Nucleus accumbens (tissue), 56 donors: ENCODE measurements around the gene GJB3.
A peak's percentile ranks its signal among the peaks of the same experiment; 100 is the strongest.

Experiments
- DNase-seq, 56 donors: peaks; one replicate each; lab custom pipeline; 2025; lab: John Stamatoyannopoulos, UW

Gene GJB3

DNA sequence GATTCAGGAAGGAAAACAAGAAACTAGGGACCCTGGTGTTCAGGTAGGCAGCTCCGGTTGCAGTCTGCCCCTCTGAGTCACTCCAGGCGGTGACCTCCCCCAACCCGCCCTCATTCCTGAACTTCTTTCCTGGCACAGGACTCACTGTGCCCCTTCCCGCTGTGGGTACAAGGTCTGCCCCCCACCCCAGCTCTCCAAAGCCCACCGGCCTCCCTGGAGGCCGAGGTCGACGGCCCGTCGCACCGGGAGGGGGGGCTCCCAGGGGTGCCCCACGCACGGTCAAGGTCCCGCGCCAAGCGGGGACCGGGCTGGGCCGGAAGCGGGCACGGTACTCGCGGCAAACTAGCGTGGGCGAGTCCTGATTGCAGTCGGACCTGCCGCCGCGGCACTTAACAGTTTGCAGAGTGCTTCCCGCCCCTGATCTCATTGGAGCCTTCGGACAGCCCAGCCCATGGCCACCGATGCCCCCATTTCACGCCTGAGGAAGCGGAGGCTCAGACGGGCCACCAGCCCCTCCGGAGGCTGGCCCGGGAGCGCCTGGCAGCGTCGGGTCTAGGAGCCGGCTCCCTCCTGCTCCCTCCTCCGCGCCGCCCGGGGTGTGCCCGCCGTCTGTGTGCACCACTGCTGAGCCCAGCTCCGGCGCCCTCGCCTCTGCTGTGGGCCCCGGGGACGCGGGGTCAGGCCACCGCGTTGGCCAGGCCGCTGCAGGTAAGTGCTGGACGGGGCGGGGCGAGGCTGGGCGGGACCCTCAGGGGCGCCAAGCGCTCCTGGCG lies at the start of gene GJB3:
TSS of gene GJB3 (plus strand) at position 144 of the 773 bp plus-strand sequence. CDS start 3,549 bp downstream, outside the sequence.
- no peak for DNase-seq

DNA sequence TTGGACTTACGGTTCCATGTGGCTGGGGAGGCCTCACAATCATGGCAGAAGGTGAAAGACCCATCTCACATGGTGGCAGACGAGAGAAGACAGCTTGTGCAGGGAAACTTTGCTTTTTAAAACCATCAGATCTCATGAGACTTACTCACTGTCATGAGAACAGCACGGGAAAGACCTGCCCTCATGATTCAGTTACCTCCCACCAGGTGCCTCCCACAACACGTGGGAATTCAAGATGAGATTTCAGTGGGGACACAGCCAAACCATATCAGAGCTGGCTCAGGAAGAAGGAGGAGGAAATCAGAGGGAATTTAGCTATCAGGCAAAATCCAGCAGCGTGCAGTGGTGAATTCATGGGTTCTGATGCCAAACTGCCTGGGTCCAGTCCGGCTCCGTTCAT lies 48.2 kb upstream of the GJB3 start:
- DNase-seq = peak in 18 of 56 donors; percentile 8 to 66 (median 32)

DNA sequence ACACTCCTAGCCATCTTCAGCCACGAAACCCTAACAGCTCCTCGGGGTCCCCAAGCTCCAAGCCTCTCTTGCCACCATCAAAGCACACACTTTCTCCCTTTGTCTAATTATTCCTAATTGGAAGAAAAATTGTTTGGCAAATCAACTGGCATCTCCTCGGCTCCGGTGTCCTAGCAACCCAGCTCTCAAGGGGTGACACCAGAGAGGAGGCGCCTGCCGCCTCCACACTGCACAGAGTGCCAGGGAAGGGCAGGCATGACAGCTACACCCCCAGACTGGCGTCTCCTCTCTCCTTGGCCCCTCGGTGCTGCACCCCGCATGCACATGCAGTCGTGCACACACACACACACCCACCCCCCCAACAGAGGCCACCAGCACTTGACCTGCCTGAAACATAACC lies 44.3 kb upstream of the GJB3 start:
- peak in 40 of 56 donors; percentile 8 to 83 (median 48) for DNase-seq

DNA sequence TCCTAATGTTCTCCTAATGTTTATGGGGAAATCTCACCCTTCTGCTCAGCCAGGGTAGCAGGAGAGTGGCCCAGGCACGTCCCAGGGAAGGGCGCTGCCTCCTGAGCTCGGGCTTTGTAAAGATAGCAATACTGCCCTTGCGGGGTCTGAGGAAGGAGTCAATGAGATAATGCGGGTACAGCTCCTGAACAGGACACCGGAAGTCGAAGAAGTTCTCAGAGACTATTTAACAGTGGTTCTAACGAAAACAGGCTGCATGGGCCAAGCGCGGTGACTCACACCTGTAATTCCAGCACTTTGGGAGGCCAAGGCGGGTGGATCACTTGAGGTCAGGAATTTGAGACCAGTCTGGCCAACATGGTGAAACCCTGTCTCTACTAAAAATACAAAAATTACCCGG lies 43.8 kb upstream of the GJB3 start:
- DNase-seq = peak in 1 of 56 donors; percentile 27

DNA sequence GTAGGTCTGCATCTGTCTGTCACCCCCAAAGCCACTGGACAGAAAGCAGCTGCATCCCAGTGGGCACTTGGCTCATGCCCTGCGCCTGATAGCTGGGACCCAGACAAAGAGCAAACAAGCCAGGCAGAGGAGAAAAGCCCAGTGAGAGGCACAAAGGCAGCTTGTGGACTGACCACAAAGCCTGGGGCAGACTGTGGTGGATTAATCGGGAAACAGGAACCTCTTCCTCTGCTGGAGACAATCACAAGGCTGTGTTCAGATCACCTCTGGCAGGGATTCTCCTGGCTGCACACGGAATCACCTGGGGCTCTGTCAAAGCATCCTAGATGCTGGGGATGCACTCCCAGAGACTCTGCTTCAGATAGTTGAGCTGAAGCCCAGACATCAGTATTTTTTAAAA lies 41.4 kb upstream of the GJB3 start:
- peak in 1 of 56 donors; percentile 16 for DNase-seq

DNA sequence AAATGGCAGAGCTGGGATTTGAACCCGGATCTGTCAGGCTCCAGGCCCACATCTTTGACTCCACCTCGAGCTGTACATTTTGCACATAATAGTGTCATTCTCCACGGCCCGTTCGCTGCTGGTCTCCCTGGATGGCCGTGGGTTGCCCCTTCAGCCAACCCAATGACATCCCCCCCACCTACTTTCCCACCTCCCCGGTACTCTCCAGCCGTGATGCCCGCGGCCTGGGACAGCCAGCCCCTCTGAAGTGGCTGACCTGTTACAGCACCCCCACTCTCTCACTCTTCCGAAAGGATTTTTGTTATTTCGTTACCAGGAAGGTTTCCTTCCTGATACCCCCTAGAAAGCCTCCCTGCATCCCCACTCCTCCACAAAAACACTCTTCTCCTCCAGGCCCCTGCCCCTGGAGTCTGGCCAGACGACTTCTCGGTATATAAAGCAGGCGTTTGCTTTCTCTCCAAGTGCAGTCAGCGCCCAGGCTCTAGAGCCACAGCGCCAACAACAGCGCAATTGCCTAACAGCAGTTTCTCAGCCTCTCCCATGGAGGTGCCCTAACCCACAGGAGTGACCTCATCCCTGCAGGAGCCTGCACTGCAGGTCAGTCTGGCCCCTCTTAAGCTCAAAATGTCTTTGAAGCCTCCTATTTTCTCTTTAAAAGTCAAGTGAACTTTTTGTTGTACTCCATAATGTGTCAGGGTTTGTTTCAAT lies 40.7 kb upstream of the GJB3 start:
- DNase-seq = peak in 2 of 56 donors; percentile 2 to 8

DNA sequence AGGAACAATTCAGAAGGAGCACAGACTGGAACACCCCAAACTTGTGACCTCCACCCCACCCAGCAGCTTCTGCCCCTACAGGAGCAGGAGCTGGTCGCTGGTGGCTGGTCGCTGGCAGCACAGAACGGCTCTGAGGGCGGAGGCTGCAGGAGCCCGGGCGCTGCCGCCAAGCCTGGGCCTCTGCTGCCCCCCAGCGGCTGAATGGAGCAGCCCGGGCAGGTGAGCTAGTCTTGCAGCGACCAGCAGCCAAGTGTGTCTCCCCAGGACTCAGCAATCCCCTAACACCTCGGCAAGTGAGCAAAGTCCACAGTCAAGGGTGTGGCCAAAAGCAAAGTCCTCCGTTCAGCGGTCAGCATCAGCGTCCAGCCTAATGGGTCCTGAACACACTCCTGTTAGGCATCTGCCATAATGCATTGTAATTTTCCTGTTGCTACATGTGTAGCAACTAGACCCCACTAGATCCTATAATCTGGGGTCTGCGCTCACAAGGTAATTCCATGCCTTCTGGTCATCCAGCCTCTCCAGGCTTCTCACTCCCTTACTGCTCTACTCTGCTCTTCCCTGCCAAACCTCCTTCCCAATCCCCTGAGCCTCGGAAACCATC lies 38.2 kb upstream of the GJB3 start:
- DNase-seq = peak in 51 of 56 donors; percentile 4 to 89 (median 60)

DNA sequence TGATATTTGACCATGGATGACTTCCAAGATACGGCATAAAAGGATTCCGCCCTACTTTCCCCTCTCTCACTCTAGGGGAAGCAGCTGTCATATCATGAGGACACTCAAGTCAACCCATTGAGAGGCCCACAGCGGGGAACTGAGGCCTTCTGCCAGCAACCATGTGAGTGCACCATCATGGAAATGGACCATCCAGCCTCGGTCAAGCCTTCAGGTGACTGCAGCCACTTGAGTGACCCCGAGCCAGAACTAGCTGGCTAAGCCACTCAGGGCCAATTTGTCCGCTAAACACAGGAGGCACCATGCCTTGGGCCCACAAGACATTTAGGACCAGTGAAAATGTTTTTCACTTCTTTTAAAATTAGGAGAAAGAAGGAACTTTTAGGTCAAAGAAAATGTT lies 37.2 kb upstream of the GJB3 start:
- DNase-seq = no peak

DNA sequence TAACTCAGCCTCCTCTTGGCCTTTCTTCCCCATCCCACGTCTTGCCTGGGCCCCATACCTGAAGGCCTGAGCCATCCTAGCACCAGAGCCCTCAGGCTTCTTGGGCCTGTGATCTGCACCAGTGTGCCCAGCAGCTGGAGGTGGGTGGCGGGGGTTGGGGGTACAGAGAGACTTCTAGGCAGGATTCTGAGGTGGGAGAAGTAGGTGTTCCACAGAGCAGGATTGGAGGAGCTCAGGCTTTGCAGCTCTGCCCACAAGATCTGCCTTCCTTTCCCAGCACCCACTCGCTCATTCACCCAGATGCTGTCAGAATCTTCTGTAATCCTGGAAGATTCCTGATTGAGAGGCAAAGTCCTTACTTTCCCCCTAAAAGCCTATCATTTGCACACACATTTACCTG lies 36.2 kb upstream of the GJB3 start:
- peak in 28 of 56 donors; percentile 5 to 65 (median 36) for DNase-seq

DNA sequence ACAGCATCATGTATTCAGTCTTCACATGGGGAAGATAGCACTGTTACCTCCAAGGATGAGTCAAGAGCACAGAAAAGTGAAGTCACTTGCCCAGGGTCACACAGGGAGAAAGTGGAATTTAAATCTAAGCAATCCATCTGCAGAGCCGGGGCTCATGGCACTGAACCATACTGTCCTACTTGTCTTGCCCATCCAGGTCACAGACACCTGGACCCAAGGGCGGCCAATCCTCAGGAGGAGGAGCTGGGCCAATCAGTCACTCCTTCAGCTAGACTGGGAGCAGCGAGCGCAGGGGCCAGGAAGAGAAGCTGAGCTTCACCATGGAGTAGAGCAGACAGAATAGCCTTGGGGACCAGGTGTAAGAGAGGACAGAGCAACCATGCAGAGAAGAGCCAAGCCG lies 35.3 kb upstream of the GJB3 start:
- DNase-seq = no peak

DNA sequence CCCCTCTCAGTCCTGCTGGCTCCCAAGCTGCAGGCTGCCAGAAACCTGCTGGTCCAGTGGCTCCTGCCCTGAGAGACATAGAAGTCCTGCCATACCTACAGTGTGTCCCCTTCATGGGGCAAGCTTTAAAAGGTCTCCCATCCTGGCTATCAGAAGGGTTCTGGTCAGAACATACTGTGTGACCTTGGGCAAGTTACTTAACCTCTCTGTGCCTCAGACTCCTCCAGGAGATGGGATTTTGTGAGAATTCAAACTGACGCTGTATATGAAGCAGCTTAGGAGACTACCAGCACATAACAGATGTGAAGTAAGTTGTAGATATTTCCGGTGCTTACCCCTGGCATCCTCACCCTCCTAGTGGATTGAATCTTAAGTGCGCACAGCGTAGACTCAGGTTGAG lies 34.9 kb upstream of the GJB3 start:
- DNase-seq = no peak

DNA sequence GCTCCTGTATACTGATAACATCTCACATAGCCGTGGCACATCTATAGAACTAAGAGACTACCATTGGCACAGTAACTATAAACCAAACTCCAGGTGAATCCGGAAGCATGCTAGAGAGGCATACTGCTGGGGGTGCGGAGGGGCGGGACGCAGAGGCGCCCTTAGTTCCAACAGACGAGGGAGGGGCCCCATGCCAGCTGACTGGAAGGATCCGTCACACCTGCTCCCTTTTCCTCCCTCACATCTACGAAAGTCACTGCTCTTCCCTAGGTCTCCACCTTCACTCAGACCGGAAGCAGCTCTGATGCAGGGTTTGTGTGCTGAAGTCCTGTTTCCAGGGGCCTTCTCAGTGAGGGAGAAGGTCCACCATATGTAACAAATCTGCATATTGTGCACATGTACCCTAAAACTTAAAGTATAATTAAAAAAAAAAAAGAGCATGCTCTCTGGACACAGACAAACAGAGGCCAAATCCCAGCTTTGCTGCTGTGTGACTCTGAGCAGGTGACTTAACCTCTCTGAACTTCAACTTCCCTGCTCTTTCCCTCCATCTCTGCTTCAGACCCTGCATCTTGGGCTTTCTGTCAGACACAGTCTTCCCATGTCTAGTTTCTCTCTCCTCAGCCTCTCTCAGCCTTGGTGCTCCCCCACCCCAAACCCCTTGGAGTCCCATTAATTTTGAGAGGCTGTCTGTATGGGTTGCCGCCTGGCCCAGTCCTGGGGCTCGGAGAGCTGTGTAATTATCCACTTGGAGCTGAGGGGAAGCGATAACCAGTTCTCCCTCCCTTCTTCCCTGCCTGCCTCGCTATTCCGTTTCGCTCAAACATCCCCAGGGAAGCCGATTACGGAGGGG lies 34.0 kb upstream of the GJB3 start:
- no peak for DNase-seq

DNA sequence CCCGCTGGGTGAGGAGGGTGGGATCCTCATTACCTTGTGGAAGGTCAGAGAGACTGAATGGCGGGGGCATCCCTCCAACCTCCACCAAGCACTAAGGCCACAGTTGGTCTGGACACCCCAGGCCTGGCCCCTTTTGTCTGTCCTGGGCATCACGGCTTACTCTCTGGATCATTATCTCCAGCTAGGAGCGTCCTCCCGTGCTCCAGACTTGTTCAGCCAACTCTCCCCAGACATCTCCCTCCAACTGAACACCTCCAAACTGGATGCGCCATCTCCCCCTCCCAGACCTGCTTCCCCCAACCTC lies 33.4 kb upstream of the GJB3 start:
- no peak for DNase-seq

DNA sequence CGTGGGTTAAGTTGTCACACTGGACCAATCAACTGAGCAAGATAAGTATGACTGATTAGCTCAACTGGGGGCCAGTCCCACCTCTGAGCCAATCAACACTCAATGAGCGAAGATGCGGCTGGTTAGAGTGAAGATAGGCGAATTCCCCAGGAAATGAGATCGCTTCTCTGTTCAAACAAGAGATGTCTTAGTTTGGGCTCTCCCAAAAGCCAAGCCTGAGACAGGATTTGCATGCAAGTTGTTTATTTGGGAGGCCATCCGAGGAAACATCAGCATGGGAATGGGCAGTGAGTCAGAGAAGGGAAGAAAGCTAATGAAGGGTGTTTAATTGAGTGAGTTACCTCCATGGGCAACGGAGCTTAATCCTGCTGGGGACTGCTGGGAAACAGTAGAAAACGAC lies 31.0 kb upstream of the GJB3 start:
- DNase-seq = no peak

DNA sequence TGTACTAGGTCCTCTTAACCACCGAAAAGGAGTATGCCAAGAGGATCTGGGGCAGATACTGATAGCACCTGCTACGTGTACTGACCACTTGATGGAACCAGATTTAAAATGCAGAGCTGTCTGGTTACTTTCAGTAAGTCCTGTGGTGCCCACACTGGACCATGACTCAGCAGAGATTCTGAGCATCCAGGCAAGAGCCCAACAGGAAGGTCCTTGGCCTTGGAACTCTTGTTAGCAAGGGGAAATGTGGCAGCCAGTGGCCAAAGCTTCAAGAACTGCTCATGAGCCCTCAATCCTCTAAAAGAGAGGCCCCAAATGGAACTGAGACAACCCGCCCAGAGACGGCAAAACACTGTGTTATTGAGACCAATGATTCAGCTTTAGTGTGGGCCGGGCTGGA lies 30.4 kb upstream of the GJB3 start:
- DNase-seq = peak in 1 of 56 donors; percentile 5

DNA sequence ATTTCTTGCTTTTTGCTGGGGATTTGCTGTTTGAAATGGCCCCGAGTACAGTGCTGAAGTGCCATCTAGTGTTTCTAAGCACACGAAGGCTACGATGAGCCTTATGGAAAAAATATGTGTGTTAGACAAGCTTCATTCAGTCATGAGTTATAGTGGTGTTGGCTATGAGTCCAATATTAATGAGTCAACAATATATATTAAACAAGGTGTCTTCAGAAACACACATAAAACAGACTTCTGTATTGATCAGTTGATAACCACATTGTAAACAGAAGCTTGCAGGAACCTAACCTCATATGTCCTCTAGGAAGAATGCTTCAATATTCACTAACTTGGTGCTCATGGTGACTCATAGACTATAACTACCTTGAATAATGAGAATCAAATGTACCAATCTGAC lies 27.9 kb upstream of the GJB3 start:
- DNase-seq = no peak

DNA sequence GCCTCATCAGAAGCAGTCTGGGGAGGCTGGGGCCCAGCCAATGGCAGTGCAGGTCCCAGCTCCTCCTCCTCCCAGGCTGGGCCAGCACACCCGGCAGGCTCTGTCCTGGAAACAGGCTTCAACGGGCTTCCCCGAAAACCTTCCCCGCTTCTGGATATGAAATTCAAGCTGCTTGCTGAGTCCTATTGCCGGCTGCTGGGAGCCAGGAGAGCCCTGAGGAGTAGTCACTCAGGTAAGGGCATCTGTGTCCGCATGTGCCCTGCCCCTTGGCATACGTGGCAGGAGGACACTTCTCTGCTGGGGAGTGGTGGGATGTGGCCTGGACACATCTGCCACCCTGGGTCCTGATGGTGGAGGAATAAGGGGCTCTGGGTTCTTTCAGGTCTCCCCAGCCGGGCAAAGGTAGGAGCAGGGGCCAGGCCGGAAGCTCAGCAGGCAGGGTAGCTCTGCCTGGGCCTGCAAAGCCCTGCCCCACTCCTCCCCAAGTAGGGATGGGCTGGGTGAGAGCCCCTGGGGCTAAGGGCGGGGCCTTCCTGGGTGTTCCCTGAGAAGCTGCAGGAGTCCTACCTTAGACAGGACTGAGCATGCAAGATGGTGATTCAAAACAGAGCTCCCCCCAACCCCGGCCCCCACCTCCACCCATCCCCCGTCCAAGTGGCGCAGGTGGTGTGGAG lies 25.9 kb upstream of the GJB3 start, which contains the start of gene GJB5:
TSS of gene GJB5 (plus strand) at position 84 of the 674 bp plus-strand sequence. CDS start 2,284 bp downstream, outside the sequence.
- no peak for DNase-seq

DNA sequence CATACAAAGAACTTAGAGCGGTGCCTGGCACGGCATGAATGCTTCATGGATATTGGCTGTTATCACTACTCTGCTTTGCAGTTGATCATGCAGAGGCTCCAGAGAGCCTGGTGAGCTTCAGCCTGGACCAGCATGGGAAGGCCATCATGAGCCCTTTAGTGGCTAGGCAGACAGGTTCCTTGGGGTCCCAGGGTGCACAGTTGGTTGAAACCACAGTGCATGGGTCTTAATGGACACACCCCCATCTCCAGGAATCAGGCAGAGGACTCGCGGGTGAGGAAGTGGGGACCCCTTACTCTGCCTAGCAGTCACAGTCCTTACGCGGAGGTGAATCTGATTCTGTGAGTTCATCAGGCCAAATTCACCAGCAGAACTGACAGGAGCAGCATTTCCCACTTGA lies 25.1 kb upstream of the GJB3 start:
- no peak for DNase-seq

DNA sequence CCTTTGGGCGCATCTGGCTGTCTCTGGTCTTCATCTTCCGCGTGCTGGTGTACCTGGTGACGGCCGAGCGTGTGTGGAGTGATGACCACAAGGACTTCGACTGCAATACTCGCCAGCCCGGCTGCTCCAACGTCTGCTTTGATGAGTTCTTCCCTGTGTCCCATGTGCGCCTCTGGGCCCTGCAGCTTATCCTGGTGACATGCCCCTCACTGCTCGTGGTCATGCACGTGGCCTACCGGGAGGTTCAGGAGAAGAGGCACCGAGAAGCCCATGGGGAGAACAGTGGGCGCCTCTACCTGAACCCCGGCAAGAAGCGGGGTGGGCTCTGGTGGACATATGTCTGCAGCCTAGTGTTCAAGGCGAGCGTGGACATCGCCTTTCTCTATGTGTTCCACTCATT lies 23.6 kb upstream of the GJB3 start:
- no peak for DNase-seq

DNA sequence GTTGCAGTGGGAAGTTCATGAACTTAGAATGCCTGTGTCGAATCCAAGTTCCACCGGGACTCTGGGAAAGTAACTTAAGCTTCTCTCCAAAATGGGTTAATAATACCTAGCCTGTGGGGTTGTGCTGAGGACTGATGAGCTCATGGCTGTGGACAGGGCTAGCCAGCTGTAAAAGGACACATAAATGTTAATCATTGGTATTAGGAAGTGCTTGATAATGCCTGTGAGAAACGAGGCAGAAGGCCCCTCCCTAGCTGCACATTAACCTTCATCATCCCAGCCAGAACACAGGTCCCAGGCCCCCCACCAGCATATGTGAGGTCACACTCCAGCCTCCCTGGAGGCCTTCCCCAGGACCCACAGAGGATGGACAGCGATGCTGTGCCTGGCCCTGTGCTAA lies 22.3 kb upstream of the GJB3 start:
- DNase-seq = no peak
